Peyer's patch (tissue), 4 donors: Measurements from ENCODE around the gene ZNF578.
"Not testable (repeated sequence)": the region's sequence is repeated elsewhere in the genome, so short reads cannot be mapped to it uniquely, and the experiment has no call there.

Experiments used
- CTCF ChIP-seq, 6 experiments: fragments of 450-650 bp in 4 of 6; fragments of 200-600 bp in 2 of 6; sonication (generic) in 1 of 6; IDR thresholded peaks; one replicate each; pipeline ENCODE4 v1.5.1; 2017 to 2019; ENCODE audit warnings: antibody characterized with exemption in 6 of 6, mild to moderate bottlenecking in 3 of 6, moderate library complexity in 1 of 6
- POLR2A ChIP-seq, 2 donors: fragments of 450-650 bp; IDR thresholded peaks; one replicate each; pipeline ENCODE4 v1.5.1; 2017; ENCODE audit warnings: antibody characterized with exemption in 2 of 2, mild to moderate bottlenecking in 2 of 2, moderate library complexity in 2 of 2

DNA sequence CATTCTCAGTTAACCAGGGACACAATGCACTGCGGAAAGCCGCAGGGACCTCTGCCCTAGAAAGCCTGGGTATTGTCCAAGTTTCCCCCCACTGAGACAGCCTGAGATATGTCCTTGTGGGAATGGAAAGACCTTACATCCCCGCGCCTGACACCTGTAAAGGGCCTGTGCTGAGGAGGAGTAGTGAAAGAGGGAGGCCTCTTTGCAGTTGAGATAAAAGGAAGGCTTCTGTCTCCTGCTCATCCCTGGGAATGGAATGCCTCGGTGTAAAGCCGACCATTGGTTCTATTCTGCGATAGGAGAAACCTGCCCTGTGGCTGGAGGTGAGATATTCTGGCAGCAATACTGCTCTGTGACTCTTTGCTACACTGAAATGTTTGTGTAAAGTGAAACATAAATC, 65.8 kb downstream of the ZNF578 start:
- not testable (repeated sequence) for TF ChIP-seq CTCF, POLR2A (IDR thresholded peaks at IDR 0.05)
